ENCODE measurements around the gene IMPA2. TPM values are rescaled to one million over a fixed set of nuclear protein-coding genes. Genes with fewer than 3 reads are reported as not detected.

IMPA2 gene
- total RNA-seq, 1 donor from 2014 or later, result 24.1 TPM

- Mint-ChIP-seq H3K4me3 (ENCODE audit: unreplicated experiment) (no peak overlapping the region), H3K4me1 (ENCODE audit: unreplicated experiment) (peaks cover 13% of the 10 kb centered on the region), H3K27ac (ENCODE audit: unreplicated experiment) (no peak overlapping the region), H3K9me3 (ENCODE audit: unreplicated experiment) (peaks cover 5% of the 10 kb centered on the region), H3K27me3 (ENCODE audit: unreplicated experiment) (no peaks in the 10 kb centered on the region), H3K36me3 (ENCODE audit: low read depth, unreplicated experiment) (peaks cover 26% of the 10 kb centered on the region)
- no peak for DNase-seq (ENCODE audit: low spot score)
- TF ChIP-seq, protein P1, sequence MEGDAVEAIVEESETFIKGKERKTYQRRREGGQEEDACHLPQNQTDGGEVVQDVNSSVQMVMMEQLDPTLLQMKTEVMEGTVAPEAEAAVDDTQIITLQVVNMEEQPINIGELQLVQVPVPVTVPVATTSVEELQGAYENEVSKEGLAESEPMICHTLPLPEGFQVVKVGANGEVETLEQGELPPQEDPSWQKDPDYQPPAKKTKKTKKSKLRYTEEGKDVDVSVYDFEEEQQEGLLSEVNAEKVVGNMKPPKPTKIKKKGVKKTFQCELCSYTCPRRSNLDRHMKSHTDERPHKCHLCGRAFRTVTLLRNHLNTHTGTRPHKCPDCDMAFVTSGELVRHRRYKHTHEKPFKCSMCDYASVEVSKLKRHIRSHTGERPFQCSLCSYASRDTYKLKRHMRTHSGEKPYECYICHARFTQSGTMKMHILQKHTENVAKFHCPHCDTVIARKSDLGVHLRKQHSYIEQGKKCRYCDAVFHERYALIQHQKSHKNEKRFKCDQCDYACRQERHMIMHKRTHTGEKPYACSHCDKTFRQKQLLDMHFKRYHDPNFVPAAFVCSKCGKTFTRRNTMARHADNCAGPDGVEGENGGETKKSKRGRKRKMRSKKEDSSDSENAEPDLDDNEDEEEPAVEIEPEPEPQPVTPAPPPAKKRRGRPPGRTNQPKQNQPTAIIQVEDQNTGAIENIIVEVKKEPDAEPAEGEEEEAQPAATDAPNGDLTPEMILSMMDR (IDR thresholded peaks at IDR 0.05; ENCODE audit: unreplicated experiment), result no peak
Observed at GRCh38 chr18:12021077-12021476, 39.8 kb downstream of the IMPA2 start.

DNA sequence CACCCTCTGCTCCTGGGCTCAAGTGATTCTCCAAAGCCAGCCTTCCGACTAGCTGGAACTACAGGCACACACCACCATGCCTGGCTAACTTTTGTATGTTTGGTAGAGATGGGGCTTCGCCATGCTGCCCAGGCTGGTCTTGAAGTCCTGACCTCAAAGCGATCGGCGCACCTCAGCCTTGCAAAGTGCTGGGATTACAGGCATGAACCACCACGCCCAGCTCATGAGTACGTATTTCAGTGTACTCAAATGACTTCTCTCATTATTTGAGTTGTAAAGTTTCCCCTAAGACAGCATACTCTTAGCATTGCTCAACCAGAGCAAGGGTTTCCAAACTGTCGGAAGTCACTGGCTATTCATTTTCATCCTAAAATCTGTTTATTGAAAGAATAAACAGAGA is 40.3 kb downstream of the IMPA2 start:
- Mint-ChIP-seq H3K27me3 (ENCODE audit: unreplicated experiment) (no peaks in the 10 kb centered on the region), H3K9me3 (ENCODE audit: unreplicated experiment) (peaks cover 5% of the 10 kb centered on the region), H3K4me1 (ENCODE audit: unreplicated experiment) (peaks cover 13% of the 10 kb centered on the region), H3K27ac (ENCODE audit: unreplicated experiment) (no peak overlapping the region), H3K36me3 (ENCODE audit: low read depth, unreplicated experiment) (peaks cover 26% of the 10 kb centered on the region), H3K4me3 (ENCODE audit: unreplicated experiment) (no peak overlapping the region)
- DNase-seq (ENCODE audit: low spot score), result no peak
- TF ChIP-seq, protein P1 (IDR thresholded peaks at IDR 0.05; ENCODE audit: unreplicated experiment), result no peak

GRCh38 chr18:12023375-12023774 is 42.1 kb downstream of the IMPA2 start:
- Mint-ChIP-seq H3K4me1 (ENCODE audit: unreplicated experiment) (peaks cover 8% of the 10 kb centered on the region), H3K36me3 (ENCODE audit: low read depth, unreplicated experiment) (peaks cover 19% of the 10 kb centered on the region), H3K4me3 (ENCODE audit: unreplicated experiment) (no peak overlapping the region), H3K9me3 (ENCODE audit: unreplicated experiment) (peaks cover 5% of the 10 kb centered on the region), H3K27me3 (ENCODE audit: unreplicated experiment) (no peaks in the 10 kb centered on the region), H3K27ac (ENCODE audit: unreplicated experiment) (no peak overlapping the region)
- DNase-seq (ENCODE audit: low spot score), result no peak
- TF ChIP-seq, protein P1 (IDR thresholded peaks at IDR 0.05; ENCODE audit: unreplicated experiment), result no peak

GRCh38 chr18:12026562-12026961 is 45.3 kb downstream of the IMPA2 start:
- H3K9me3 Mint-ChIP-seq (ENCODE audit: unreplicated experiment), result no peaks in the 10 kb centered on the region
- H3K27ac Mint-ChIP-seq (ENCODE audit: unreplicated experiment), result no peak overlapping the region
- peaks cover 3% of the 10 kb centered on the region for H3K4me1 Mint-ChIP-seq (ENCODE audit: unreplicated experiment)
- TF ChIP-seq, protein P1 (IDR thresholded peaks at IDR 0.05; ENCODE audit: unreplicated experiment), result no peak
- peaks cover 14% of the 10 kb centered on the region for H3K36me3 Mint-ChIP-seq (ENCODE audit: low read depth, unreplicated experiment)
- no peak overlapping the region for H3K4me3 Mint-ChIP-seq (ENCODE audit: unreplicated experiment)
- no peaks in the 10 kb centered on the region for H3K27me3 Mint-ChIP-seq (ENCODE audit: unreplicated experiment)
- no peak for DNase-seq (ENCODE audit: low spot score)

- Mint-ChIP-seq H3K36me3 (ENCODE audit: low read depth, unreplicated experiment) (peaks cover 14% of the 10 kb centered on the region), H3K9me3 (ENCODE audit: unreplicated experiment) (no peaks in the 10 kb centered on the region), H3K27me3 (ENCODE audit: unreplicated experiment) (no peaks in the 10 kb centered on the region), H3K4me3 (ENCODE audit: unreplicated experiment) (no peak overlapping the region), H3K4me1 (ENCODE audit: unreplicated experiment) (peaks cover 3% of the 10 kb centered on the region), H3K27ac (ENCODE audit: unreplicated experiment) (no peak overlapping the region)
- DNase-seq (ENCODE audit: low spot score), result no peak
- TF ChIP-seq, protein P1 (IDR thresholded peaks at IDR 0.05; ENCODE audit: unreplicated experiment), result no peak
Observed at GRCh38 chr18:12027046-12027445, 45.7 kb downstream of the IMPA2 start.

All from endothelial cell (in vitro differentiated cells).